NCI-H146 (cell line): ENCODE data around the gene IZUMO2.

ENCODE experiments used
- DNase-seq: peaks from one replicate; lab custom pipeline; 2025; lab: John Stamatoyannopoulos, UW

The IZUMO2 gene

GRCh38 chr19:50162988-50163387, at the start of gene IZUMO2:
Gene IZUMO2, minus strand, starts transcription at chr19:50163281. Its CDS starts 87 bp downstream, at chr19:50163194.
- peak; percentile 25 for DNase-seq

GRCh38 chr19:50210425-50210824, 47.3 kb upstream of the IZUMO2 start:
- no peak for DNase-seq

- no peak for DNase-seq
Observed at GRCh38 chr19:50209131-50209530, 46.0 kb upstream of the IZUMO2 start.

GRCh38 chr19:50207730-50208129, 44.6 kb upstream of the IZUMO2 start:
- no peak for DNase-seq

- no peak for DNase-seq
Observed at GRCh38 chr19:50206191-50206590, 43.1 kb upstream of the IZUMO2 start.

- DNase-seq: peak; percentile 97
Observed at GRCh38 chr19:50205681-50206138, 42.6 kb upstream of the IZUMO2 start.

GRCh38 chr19:50204811-50205675, 42.0 kb upstream of the IZUMO2 start:
- DNase-seq: peak; percentile 98

GRCh38 chr19:50204081-50204428, 41.0 kb upstream of the IZUMO2 start:
- no peak for DNase-seq

- DNase-seq: peak; percentile 89
Observed at GRCh38 chr19:50203281-50204080, 40.4 kb upstream of the IZUMO2 start, which contains the start of gene MYH14. Gene MYH14, plus strand, starts transcription at chr19:50203622. Its CDS starts 6,744 bp downstream, at chr19:50210366.

GRCh38 chr19:50202962-50203280, 39.8 kb upstream of the IZUMO2 start:
- no peak for DNase-seq

- DNase-seq: no peak
Observed at GRCh38 chr19:50202386-50202785, 39.3 kb upstream of the IZUMO2 start.

GRCh38 chr19:50199259-50199555, 36.1 kb upstream of the IZUMO2 start:
- no peak for DNase-seq

- DNase-seq: no peak
Observed at GRCh38 chr19:50198431-50199258, 35.6 kb upstream of the IZUMO2 start.

- no peak for DNase-seq
Observed at GRCh38 chr19:50197348-50197747, 34.3 kb upstream of the IZUMO2 start.

GRCh38 chr19:50196322-50196932, 33.3 kb upstream of the IZUMO2 start:
- DNase-seq: no peak

- no peak for DNase-seq
Observed at GRCh38 chr19:50195224-50195623, 32.1 kb upstream of the IZUMO2 start.

GRCh38 chr19:50192463-50193211, 29.6 kb upstream of the IZUMO2 start:
- no peak for DNase-seq

- no peak for DNase-seq
Observed at GRCh38 chr19:50191216-50191615, 28.1 kb upstream of the IZUMO2 start.

- no peak for DNase-seq
Observed at GRCh38 chr19:50190439-50190891, 27.4 kb upstream of the IZUMO2 start.

- no peak for DNase-seq
Observed at GRCh38 chr19:50189331-50189730, 26.2 kb upstream of the IZUMO2 start.

GRCh38 chr19:50187937-50188336, 24.9 kb upstream of the IZUMO2 start:
- no peak for DNase-seq
